HL-60 (cell line): ENCODE measurements around the gene GATA1.

ENCODE experiments used
- DNase-seq, 2 experiments: peaks; one replicate each; pipeline ENCODE4 v3.0.0-alpha.2; 2010 to 2020; ENCODE audit warnings: low read depth in 1 of 2, low spot score in 1 of 2
- H3K27ac ChIP-seq: fragments of 250-450 bp; sonication (Bioruptor Pico); replicated peaks from 2 replicates; pipeline ENCODE4 v1.5.1; 2020; ENCODE audit warnings: mild to moderate bottlenecking, moderate library complexity
- H3K27me3 ChIP-seq: fragments of 250-450 bp; sonication (Bioruptor Pico); 2 replicates; pipeline ENCODE4 v1.5.1; 2021; ENCODE audit warnings: mild to moderate bottlenecking, moderate library complexity; ENCODE audit not compliant: insufficient read depth, poor library complexity, severe bottlenecking
- H3K4me3 ChIP-seq: replicated peaks from 2 replicates; pipeline ENCODE4 v1.5.1; 2011; ENCODE audit warnings: mild to moderate bottlenecking, control low read depth, low read length; ENCODE audit not compliant: insufficient read depth
- GABPA ChIP-seq: IDR thresholded peaks from 2 replicates; pipeline ENCODE4 v1.6.1; 2012; ENCODE audit warnings: low read depth
- POLR2AphosphoS5 ChIP-seq: IDR thresholded peaks from 2 replicates; pipeline ENCODE4 v1.6.1; 2012; ENCODE audit warnings: low read depth
- SPI1 ChIP-seq: IDR thresholded peaks from 2 replicates; pipeline ENCODE4 v1.6.1; 2012; ENCODE audit warnings: low read depth, mild to moderate bottlenecking, borderline replicate concordance
- TF ChIP-seq, protein P1 (sequence below): IDR thresholded peaks from 2 replicates; pipeline ENCODE4 v1.6.1; 2012; ENCODE audit warnings: low read depth; ENCODE audit not compliant: insufficient replicate concordance
- TF ChIP-seq, protein P2 (sequence below): IDR thresholded peaks from one replicate; pipeline ENCODE4 v1.5.1; 2011; ENCODE audit warnings: low read length, control low read depth, inconsistent platforms; ENCODE audit not compliant: insufficient read depth

GATA1 gene

DNA sequence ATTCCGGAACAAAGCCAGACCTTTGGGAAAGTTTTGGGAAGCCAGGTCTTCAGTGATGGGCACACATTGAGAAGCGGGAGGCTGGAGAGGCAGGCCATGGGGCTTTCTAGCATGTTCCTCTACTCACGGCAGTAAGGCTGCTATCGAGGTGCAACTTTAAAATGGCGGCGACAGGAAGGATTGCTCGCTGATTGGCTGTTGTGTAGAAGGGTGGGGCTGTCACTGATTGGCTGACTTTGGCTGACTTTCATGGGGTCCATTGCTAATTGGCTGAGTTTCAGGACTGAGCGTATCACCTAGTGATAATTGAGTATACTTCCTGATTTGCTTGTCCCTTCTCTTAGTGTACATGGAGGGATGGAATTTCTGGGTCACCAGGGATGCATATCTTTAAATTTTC lies 44.6 kb upstream of the GATA1 start:
- H3K27ac ChIP-seq: no peak overlapping the region
- TF ChIP-seq GABPA: no peak
- TF ChIP-seq, protein P1, sequence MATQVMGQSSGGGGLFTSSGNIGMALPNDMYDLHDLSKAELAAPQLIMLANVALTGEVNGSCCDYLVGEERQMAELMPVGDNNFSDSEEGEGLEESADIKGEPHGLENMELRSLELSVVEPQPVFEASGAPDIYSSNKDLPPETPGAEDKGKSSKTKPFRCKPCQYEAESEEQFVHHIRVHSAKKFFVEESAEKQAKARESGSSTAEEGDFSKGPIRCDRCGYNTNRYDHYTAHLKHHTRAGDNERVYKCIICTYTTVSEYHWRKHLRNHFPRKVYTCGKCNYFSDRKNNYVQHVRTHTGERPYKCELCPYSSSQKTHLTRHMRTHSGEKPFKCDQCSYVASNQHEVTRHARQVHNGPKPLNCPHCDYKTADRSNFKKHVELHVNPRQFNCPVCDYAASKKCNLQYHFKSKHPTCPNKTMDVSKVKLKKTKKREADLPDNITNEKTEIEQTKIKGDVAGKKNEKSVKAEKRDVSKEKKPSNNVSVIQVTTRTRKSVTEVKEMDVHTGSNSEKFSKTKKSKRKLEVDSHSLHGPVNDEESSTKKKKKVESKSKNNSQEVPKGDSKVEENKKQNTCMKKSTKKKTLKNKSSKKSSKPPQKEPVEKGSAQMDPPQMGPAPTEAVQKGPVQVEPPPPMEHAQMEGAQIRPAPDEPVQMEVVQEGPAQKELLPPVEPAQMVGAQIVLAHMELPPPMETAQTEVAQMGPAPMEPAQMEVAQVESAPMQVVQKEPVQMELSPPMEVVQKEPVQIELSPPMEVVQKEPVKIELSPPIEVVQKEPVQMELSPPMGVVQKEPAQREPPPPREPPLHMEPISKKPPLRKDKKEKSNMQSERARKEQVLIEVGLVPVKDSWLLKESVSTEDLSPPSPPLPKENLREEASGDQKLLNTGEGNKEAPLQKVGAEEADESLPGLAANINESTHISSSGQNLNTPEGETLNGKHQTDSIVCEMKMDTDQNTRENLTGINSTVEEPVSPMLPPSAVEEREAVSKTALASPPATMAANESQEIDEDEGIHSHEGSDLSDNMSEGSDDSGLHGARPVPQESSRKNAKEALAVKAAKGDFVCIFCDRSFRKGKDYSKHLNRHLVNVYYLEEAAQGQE: no peak
- TF ChIP-seq, protein P2, sequence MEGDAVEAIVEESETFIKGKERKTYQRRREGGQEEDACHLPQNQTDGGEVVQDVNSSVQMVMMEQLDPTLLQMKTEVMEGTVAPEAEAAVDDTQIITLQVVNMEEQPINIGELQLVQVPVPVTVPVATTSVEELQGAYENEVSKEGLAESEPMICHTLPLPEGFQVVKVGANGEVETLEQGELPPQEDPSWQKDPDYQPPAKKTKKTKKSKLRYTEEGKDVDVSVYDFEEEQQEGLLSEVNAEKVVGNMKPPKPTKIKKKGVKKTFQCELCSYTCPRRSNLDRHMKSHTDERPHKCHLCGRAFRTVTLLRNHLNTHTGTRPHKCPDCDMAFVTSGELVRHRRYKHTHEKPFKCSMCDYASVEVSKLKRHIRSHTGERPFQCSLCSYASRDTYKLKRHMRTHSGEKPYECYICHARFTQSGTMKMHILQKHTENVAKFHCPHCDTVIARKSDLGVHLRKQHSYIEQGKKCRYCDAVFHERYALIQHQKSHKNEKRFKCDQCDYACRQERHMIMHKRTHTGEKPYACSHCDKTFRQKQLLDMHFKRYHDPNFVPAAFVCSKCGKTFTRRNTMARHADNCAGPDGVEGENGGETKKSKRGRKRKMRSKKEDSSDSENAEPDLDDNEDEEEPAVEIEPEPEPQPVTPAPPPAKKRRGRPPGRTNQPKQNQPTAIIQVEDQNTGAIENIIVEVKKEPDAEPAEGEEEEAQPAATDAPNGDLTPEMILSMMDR: no peak
- TF ChIP-seq SPI1: no peak
- TF ChIP-seq POLR2AphosphoS5: no peak
- no peaks in the 10 kb centered on the region for H3K27me3 ChIP-seq
- DNase-seq: no peak
- H3K4me3 ChIP-seq: no peak overlapping the region

DNA sequence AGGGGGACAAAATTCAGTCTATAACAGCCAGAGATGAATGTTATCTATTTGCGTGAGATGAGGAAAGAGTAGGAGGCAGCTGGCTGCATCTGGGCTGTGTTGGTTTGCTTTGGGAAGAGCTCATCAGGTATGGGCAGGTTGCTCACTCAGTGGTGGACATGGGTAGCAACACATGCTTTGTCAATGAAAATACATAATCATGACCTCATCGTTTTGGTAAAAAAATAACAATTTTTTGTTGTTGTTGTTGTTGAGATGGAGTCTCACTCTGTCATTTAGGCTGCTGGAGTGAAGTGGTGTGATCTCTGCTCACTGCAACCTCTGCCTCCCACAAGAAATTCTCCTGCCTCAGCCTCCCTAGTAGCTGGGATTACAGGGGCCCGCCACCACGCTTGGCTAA lies 41.2 kb upstream of the GATA1 start:
- DNase-seq: no peak
- TF ChIP-seq, protein P2: no peak
- TF ChIP-seq GABPA (no peak), POLR2AphosphoS5 (no peak), SPI1 (no peak)
- TF ChIP-seq, protein P1: no peak
- Histone ChIP-seq H3K27ac (no peak overlapping the region), H3K4me3 (no peak overlapping the region), H3K27me3 (no peaks in the 10 kb centered on the region)

GRCh38 chrX:48747415-48748016 lies 38.9 kb upstream of the GATA1 start:
- no peaks in the 10 kb centered on the region for H3K27me3 ChIP-seq
- TF ChIP-seq POLR2AphosphoS5 (no peak), SPI1 (no peak)
- TF ChIP-seq, protein P1: no peak
- TF ChIP-seq, protein P2: no peak
- no peak for DNase-seq
- no peak overlapping the region for H3K4me3 ChIP-seq
- no peak overlapping the region for H3K27ac ChIP-seq
